Right ventricle myocardium superior (tissue), 1 donor: ENCODE results near the gene MAGI3. TPM values are rescaled to one million over a fixed set of nuclear protein-coding genes. Genes with fewer than 3 reads are reported as not detected.
"Not testable (repeated sequence)": the region's sequence is repeated elsewhere in the genome, so short reads cannot be mapped to it uniquely, and the experiment has no call there.

Source experiments
- ATAC-seq: fragments of 200-7000 bp; cut with Tn5 transposase; one replicate; pipeline ENCODE4 v1.9.1; 2020; ENCODE audit warnings: mild to moderate bottlenecking; ENCODE audit not compliant: poor library complexity
- DNase-seq: peaks from one replicate; pipeline ENCODE4 v3.0.0-alpha.2; 2020
- intact Hi-C: fragments of 100-400 bp; cut with DNase I; formaldehyde crosslinking; loops from one replicate; pipeline ENCODE4 v1.11.2; 2022
- total RNA-seq: library from RNA; stranded (reverse); fragmentation: NEBNext Ultra II Directional; extraction: Animal tissue kit (Norgen Biotek cat#: 25700); gene quantifications from one replicate; pipeline ENCODE4 v1.2.1, GENCODE V29; 2021
- donor health status: DM: no; HTN: yes; CAD: no; lungs with severe emphysema.

The MAGI3 gene
- total RNA-seq, 1 donor from 2014 or later: 4.7 TPM

GRCh38 chr1:113488576-113489177, 98.4 kb downstream of the MAGI3 start:
- ATAC-seq: no peak
- no peak for DNase-seq
- intact Hi-C loops: no loop called here

- ATAC-seq: no peak
- no peak for DNase-seq
- intact Hi-C loops: no loop called here
Measured at GRCh38 chr1:113490384-113490783, 100.1 kb downstream of the MAGI3 start.

- intact Hi-C loops: no loop called here
- ATAC-seq: no peak
Measured at GRCh38 chr1:113493533-113493932, 103.2 kb downstream of the MAGI3 start.

GRCh38 chr1:113505357-113505756, 115.0 kb downstream of the MAGI3 start:
- intact Hi-C loops: no loop called here
- DNase-seq: no peak
- ATAC-seq: no peak

More at GRCh38 chr1:113493533-113493932, 103.2 kb downstream of the MAGI3 start:
- no peak for DNase-seq

- ATAC-seq: no peak
- no peak for DNase-seq
- intact Hi-C loops: no loop called here
Measured at GRCh38 chr1:113507552-113508214, 117.4 kb downstream of the MAGI3 start.

GRCh38 chr1:113508364-113509164, 118.2 kb downstream of the MAGI3 start:
- intact Hi-C loops: no loop called here
- no peak for ATAC-seq

GRCh38 chr1:113509766-113510165, 119.5 kb downstream of the MAGI3 start:
- DNase-seq, intact Hi-C loops, ATAC-seq: not testable (repeated sequence)

More at GRCh38 chr1:113508364-113509164, 118.2 kb downstream of the MAGI3 start:
- no peak for DNase-seq

- ATAC-seq: no peak
Measured at GRCh38 chr1:113511269-113511668, 121.0 kb downstream of the MAGI3 start.

GRCh38 chr1:113515498-113515897, 125.2 kb downstream of the MAGI3 start:
- no peak for ATAC-seq

More at GRCh38 chr1:113511269-113511668, 121.0 kb downstream of the MAGI3 start:
- DNase-seq: no peak
- intact Hi-C loops: no loop called here

GRCh38 chr1:113517346-113517745, 127.0 kb downstream of the MAGI3 start:
- ATAC-seq (no peak), DNase-seq (no peak)
- intact Hi-C loops: no loop called here

More at GRCh38 chr1:113515498-113515897, 125.2 kb downstream of the MAGI3 start:
- intact Hi-C loops: no loop called here
- DNase-seq: no peak

- ATAC-seq (no peak), DNase-seq (no peak)
- intact Hi-C loops: no loop called here
Measured at GRCh38 chr1:113517983-113518382, 127.7 kb downstream of the MAGI3 start.

- DNase-seq (no peak), ATAC-seq (no peak)
- intact Hi-C loops: no loop called here
Measured at GRCh38 chr1:113519556-113519955, 129.2 kb downstream of the MAGI3 start.

GRCh38 chr1:113530021-113530420, 139.7 kb downstream of the MAGI3 start:
- no peak for ATAC-seq
- intact Hi-C loops: no loop called here
- no peak for DNase-seq

- no peak for ATAC-seq
Measured at GRCh38 chr1:113531321-113531720, 141.0 kb downstream of the MAGI3 start.

GRCh38 chr1:113533061-113533460, 142.7 kb downstream of the MAGI3 start:
- intact Hi-C loops: no loop called here
- DNase-seq: no peak
- no peak for ATAC-seq

More at GRCh38 chr1:113531321-113531720, 141.0 kb downstream of the MAGI3 start:
- intact Hi-C loops: no loop called here
- no peak for DNase-seq

- ATAC-seq (no peak), DNase-seq (no peak)
- intact Hi-C loops: no loop called here
Measured at GRCh38 chr1:113534130-113534817, 144.0 kb downstream of the MAGI3 start.

- DNase-seq: no peak
Measured at GRCh38 chr1:113534875-113535274, 144.6 kb downstream of the MAGI3 start.

GRCh38 chr1:113536182-113536780, 146.0 kb downstream of the MAGI3 start:
- intact Hi-C loops: no loop called here
- DNase-seq: no peak
- ATAC-seq: no peak

More at GRCh38 chr1:113534875-113535274, 144.6 kb downstream of the MAGI3 start:
- intact Hi-C loops: no loop called here
- ATAC-seq: no peak

- no peak for ATAC-seq
- no peak for DNase-seq
- intact Hi-C loops: no loop called here
Measured at GRCh38 chr1:113538225-113538624, 147.9 kb downstream of the MAGI3 start.
